ENCODE results near the gene KCNQ5. TPM values are rescaled to one million over a fixed set of nuclear protein-coding genes. Genes with fewer than 3 reads are reported as not detected.

Gene KCNQ5
- total RNA-seq, 2 donors from 2014 or later, result 0.22 to 0.56 TPM

DNA sequence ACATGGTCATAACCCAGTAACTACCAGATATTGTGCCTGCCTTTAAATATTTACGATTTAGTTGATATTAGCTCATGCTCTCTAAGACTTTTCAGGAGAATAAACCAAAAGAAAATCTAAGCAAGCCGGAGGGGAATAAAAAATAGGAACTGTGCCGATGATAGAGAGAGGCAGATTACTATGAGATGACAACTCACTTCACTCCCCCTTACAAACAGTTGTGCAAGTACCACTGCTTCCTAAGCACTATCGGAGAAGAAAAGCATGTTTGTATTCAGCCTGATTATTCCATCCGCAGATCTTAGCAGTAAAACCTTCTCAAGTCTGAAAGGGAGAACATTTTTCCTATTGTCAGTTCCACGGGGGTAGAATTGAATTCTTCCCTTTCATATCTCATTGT is 294.4 kb downstream of the KCNQ5 start:
- H3K4me3 ChIP-seq, result no peak overlapping the region
- no peak overlapping the region for H3K27ac ChIP-seq
- DNase-seq, result no peak
- no peaks in the 10 kb centered on the region for H3K9me3 ChIP-seq
- no peaks in the 10 kb centered on the region for H3K4me1 ChIP-seq
- intact Hi-C loops (cut with DNase I), result no loop called here
- no peaks in the 10 kb centered on the region for H3K27me3 ChIP-seq
- TF ChIP-seq, protein P1, sequence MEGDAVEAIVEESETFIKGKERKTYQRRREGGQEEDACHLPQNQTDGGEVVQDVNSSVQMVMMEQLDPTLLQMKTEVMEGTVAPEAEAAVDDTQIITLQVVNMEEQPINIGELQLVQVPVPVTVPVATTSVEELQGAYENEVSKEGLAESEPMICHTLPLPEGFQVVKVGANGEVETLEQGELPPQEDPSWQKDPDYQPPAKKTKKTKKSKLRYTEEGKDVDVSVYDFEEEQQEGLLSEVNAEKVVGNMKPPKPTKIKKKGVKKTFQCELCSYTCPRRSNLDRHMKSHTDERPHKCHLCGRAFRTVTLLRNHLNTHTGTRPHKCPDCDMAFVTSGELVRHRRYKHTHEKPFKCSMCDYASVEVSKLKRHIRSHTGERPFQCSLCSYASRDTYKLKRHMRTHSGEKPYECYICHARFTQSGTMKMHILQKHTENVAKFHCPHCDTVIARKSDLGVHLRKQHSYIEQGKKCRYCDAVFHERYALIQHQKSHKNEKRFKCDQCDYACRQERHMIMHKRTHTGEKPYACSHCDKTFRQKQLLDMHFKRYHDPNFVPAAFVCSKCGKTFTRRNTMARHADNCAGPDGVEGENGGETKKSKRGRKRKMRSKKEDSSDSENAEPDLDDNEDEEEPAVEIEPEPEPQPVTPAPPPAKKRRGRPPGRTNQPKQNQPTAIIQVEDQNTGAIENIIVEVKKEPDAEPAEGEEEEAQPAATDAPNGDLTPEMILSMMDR (IDR thresholded peaks at IDR 0.05), result no peak
- no peaks in the 10 kb centered on the region for H3K36me3 ChIP-seq
- H3K9ac ChIP-seq (ENCODE audit: low read depth in 2 of 2, low read length in 2 of 2), result no peak overlapping the region

- H3K27ac ChIP-seq, result no peak overlapping the region
- TF ChIP-seq, protein P1 (IDR thresholded peaks at IDR 0.05), result no peak
- H3K4me3 ChIP-seq, result no peak overlapping the region
- no peaks in the 10 kb centered on the region for H3K36me3 ChIP-seq
- DNase-seq, result no peak
- no peak overlapping the region for H3K9ac ChIP-seq (ENCODE audit: low read depth in 2 of 2, low read length in 2 of 2)
- intact Hi-C loops (cut with DNase I), result no loop called here
- H3K27me3 ChIP-seq, result no peaks in the 10 kb centered on the region
- H3K4me1 ChIP-seq, result no peaks in the 10 kb centered on the region
- H3K9me3 ChIP-seq, result no peaks in the 10 kb centered on the region
Observed at GRCh38 chr6:72916906-72917305, 295.0 kb downstream of the KCNQ5 start.

DNA sequence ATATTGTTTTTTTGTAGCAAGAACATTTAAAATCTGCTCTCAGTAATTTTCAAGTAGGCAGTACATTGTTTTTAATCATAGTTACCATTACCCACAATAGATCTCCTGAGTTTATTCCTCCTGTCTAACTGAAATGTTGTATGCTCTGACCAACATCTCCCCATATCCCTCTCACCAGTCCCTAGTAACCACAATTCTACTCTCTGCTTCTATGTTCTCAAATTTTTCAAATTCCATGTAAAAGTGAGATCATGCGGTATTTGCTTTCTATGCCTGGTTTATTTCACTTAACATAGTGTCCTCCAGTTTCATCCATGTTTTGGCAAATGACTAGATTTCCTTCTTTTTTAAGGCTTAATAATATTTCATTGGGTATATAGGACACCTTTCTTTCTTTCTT is 300.5 kb downstream of the KCNQ5 start:
- Histone ChIP-seq H3K27ac (no peak overlapping the region), H3K36me3 (no peaks in the 10 kb centered on the region), H3K9ac (ENCODE audit: low read depth in 2 of 2, low read length in 2 of 2) (no peak overlapping the region), H3K27me3 (no peaks in the 10 kb centered on the region), H3K4me1 (no peaks in the 10 kb centered on the region), H3K4me3 (no peak overlapping the region), H3K9me3 (no peaks in the 10 kb centered on the region)
- no peak for DNase-seq
- intact Hi-C loops (cut with DNase I), result no loop called here
- TF ChIP-seq, protein P1 (IDR thresholded peaks at IDR 0.05), result no peak

GRCh38 chr6:72925136-72925535 is 303.3 kb downstream of the KCNQ5 start:
- no peak for DNase-seq
- no peaks in the 10 kb centered on the region for H3K4me1 ChIP-seq
- H3K27me3 ChIP-seq, result no peaks in the 10 kb centered on the region
- H3K9me3 ChIP-seq, result no peaks in the 10 kb centered on the region
- H3K9ac ChIP-seq (ENCODE audit: low read depth in 2 of 2, low read length in 2 of 2), result no peak overlapping the region
- intact Hi-C loops (cut with DNase I), result no loop called here
- H3K36me3 ChIP-seq, result no peaks in the 10 kb centered on the region
- TF ChIP-seq, protein P1 (IDR thresholded peaks at IDR 0.05), result no peak
- no peak overlapping the region for H3K27ac ChIP-seq
- H3K4me3 ChIP-seq, result no peak overlapping the region

- intact Hi-C loops (cut with DNase I), result no loop called here
- no peaks in the 10 kb centered on the region for H3K27me3 ChIP-seq
Observed at GRCh38 chr6:72930556-72931132, 308.8 kb downstream of the KCNQ5 start.

More at GRCh38 chr6:72930556-72931132, 308.8 kb downstream of the KCNQ5 start:
- TF ChIP-seq, protein P1 (IDR thresholded peaks at IDR 0.05), result no peak
- Histone ChIP-seq H3K27ac (no peak overlapping the region), H3K36me3 (no peaks in the 10 kb centered on the region), H3K9ac (ENCODE audit: low read depth in 2 of 2, low read length in 2 of 2) (no peak overlapping the region), H3K4me1 (no peaks in the 10 kb centered on the region), H3K4me3 (no peak overlapping the region), H3K9me3 (no peaks in the 10 kb centered on the region)
- no peak for DNase-seq
